ENCODE data around the gene TMEM245.
"Not testable (repeated sequence)": the region's sequence is repeated elsewhere in the genome, so short reads cannot be mapped to it uniquely, and the experiment has no call there.

TMEM245 gene

DNA sequence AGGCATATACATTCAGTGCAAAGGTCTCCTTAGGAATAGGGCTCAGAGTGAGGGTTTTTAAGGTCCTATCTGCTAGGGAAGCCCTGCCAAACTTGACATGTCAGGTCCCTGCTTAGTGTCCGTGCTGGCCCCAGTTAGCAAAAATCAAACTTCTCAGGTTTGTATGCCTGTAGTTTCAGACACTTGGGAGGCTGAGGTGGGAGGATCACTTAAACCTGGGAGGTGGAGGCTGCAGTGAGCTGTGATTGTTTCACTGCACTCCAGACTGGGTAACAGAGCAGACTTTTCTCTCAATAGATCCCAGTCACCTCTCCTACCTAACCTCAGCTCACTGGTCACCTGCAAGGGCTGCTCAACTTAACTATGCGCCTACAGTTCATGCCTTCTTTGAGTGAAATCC lies 18.7 kb upstream of the TMEM245 start:
- Histone ChIP-seq H3K4me1 (ENCODE audit: control insufficient read depth in 1 of 2, insufficient read depth in 2 of 2, low read length in 2 of 2) (peaks cover 8 to 11% of the 10 kb centered on the region in 2 donors), H3K36me3 (ENCODE audit: control insufficient read depth in 1 of 2, insufficient read depth in 2 of 2, low read length in 2 of 2) (no peaks in the 10 kb centered on the region), H3K9ac (ENCODE audit: low read depth in 1 of 2, low read length in 2 of 2) (no peak overlapping the region), H3K4me3 (ENCODE audit: low read depth in 1 of 2, low read length in 2 of 2) (no peak overlapping the region), H3K27ac (ENCODE audit: low read depth, low read length) (no peak overlapping the region), H3K9me3 (ENCODE audit: control insufficient read depth in 1 of 2, low read length in 2 of 2) (no peaks in the 10 kb centered on the region), H3K27me3 (ENCODE audit: control insufficient read depth in 1 of 2, insufficient read depth in 2 of 2, low read length in 2 of 2) (no peaks in the 10 kb centered on the region)

GRCh38 chr9:109134167-109134578 lies 14.4 kb upstream of the TMEM245 start:
- Histone ChIP-seq H3K4me3 (ENCODE audit: low read depth in 1 of 2, low read length in 2 of 2) (no peak overlapping the region), H3K9me3 (ENCODE audit: control insufficient read depth in 1 of 2, low read length in 2 of 2) (no peaks in the 10 kb centered on the region), H3K36me3 (ENCODE audit: control insufficient read depth in 1 of 2, insufficient read depth in 2 of 2, low read length in 2 of 2) (no peaks in the 10 kb centered on the region), H3K27ac (ENCODE audit: low read depth, low read length) (no peak overlapping the region), H3K27me3 (ENCODE audit: control insufficient read depth in 1 of 2, insufficient read depth in 2 of 2, low read length in 2 of 2) (no peaks in the 10 kb centered on the region), H3K4me1 (ENCODE audit: control insufficient read depth in 1 of 2, insufficient read depth in 2 of 2, low read length in 2 of 2) (peaks cover 23 to 25% of the 10 kb centered on the region in 2 donors), H3K9ac (ENCODE audit: low read depth in 1 of 2, low read length in 2 of 2) (no peak overlapping the region)

DNA sequence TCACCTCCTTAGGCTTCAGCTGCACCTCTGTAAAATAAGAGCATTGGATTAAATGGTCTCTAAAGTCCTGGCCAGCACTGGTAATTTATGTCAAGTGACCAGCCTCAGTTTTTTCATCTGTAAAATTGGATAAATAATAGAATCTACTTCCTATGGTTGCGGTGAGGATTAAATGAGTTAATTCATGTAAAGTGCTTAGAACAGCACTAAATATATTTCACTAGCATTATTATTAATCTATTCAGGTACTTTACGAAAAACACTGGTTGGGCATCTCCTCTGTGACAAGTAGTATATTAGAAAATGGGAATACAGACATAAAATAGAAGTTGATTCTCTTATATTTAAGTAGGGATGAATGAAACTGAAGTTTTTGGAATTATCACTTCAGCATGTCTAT lies 13.8 kb upstream of the TMEM245 start:
- H3K36me3 ChIP-seq (ENCODE audit: control insufficient read depth in 1 of 2, insufficient read depth in 2 of 2, low read length in 2 of 2): no peaks in the 10 kb centered on the region
- H3K4me3 ChIP-seq (ENCODE audit: low read depth in 1 of 2, low read length in 2 of 2): no peak overlapping the region
- H3K27ac ChIP-seq (ENCODE audit: low read depth, low read length): no peak overlapping the region
- H3K27me3 ChIP-seq (ENCODE audit: control insufficient read depth in 1 of 2, insufficient read depth in 2 of 2, low read length in 2 of 2): no peaks in the 10 kb centered on the region
- no peaks in the 10 kb centered on the region for H3K9me3 ChIP-seq (ENCODE audit: control insufficient read depth in 1 of 2, low read length in 2 of 2)
- no peak overlapping the region for H3K9ac ChIP-seq (ENCODE audit: low read depth in 1 of 2, low read length in 2 of 2)
- peaks cover 29% of the 10 kb centered on the region in 2 donors for H3K4me1 ChIP-seq (ENCODE audit: control insufficient read depth in 1 of 2, insufficient read depth in 2 of 2, low read length in 2 of 2)

GRCh38 chr9:109132567-109133021 lies 12.8 kb upstream of the TMEM245 start:
- Histone ChIP-seq H3K36me3 (ENCODE audit: control insufficient read depth in 1 of 2, insufficient read depth in 2 of 2, low read length in 2 of 2) (no peaks in the 10 kb centered on the region), H3K4me3 (ENCODE audit: low read depth in 1 of 2, low read length in 2 of 2) (no peak overlapping the region), H3K9ac (ENCODE audit: low read depth in 1 of 2, low read length in 2 of 2) (no peak overlapping the region), H3K27me3 (ENCODE audit: control insufficient read depth in 1 of 2, insufficient read depth in 2 of 2, low read length in 2 of 2) (no peaks in the 10 kb centered on the region), H3K4me1 (ENCODE audit: control insufficient read depth in 1 of 2, insufficient read depth in 2 of 2, low read length in 2 of 2) (peaks cover 29% of the 10 kb centered on the region in 2 donors), H3K27ac (ENCODE audit: low read depth, low read length) (no peak overlapping the region), H3K9me3 (ENCODE audit: control insufficient read depth in 1 of 2, low read length in 2 of 2) (no peaks in the 10 kb centered on the region)

GRCh38 chr9:109129470-109130197 lies 9.9 kb upstream of the TMEM245 start:
- Histone ChIP-seq H3K36me3 (ENCODE audit: control insufficient read depth in 1 of 2, insufficient read depth in 2 of 2, low read length in 2 of 2) (no peaks in the 10 kb centered on the region), H3K4me3 (ENCODE audit: low read depth in 1 of 2, low read length in 2 of 2) (peak overlapping the region in 1 of 2 donors; percentile 36), H3K27me3 (ENCODE audit: control insufficient read depth in 1 of 2, insufficient read depth in 2 of 2, low read length in 2 of 2) (no peaks in the 10 kb centered on the region), H3K4me1 (ENCODE audit: control insufficient read depth in 1 of 2, insufficient read depth in 2 of 2, low read length in 2 of 2) (peaks cover 29% of the 10 kb centered on the region in 2 donors), H3K9me3 (ENCODE audit: control insufficient read depth in 1 of 2, low read length in 2 of 2) (no peaks in the 10 kb centered on the region), H3K27ac (ENCODE audit: low read depth, low read length) (no peak overlapping the region), H3K9ac (ENCODE audit: low read depth in 1 of 2, low read length in 2 of 2) (no peak overlapping the region)

DNA sequence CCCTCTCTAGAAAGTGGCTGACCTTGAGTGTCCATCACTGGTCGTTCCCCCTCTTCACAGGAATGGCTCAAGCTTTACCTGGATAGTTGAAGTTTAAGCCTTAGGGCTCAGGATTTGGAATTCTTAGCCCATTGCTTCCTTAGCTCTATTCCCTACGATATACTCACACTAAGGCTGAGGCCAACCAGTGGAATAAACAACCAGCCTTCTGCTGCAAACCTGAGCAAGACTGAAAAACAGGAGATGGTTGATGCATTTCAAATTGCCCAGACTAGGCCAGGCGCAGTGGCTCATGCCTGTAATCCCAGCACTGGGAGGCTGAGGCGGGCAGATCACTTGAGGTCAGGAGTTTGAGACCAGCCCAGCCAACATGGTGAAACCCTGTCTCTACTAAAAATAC lies 6.9 kb upstream of the TMEM245 start:
- not testable (repeated sequence) for H3K4me3 ChIP-seq (ENCODE audit: low read depth in 1 of 2, low read length in 2 of 2); H3K9me3 ChIP-seq (ENCODE audit: control insufficient read depth in 1 of 2, low read length in 2 of 2); H3K27ac ChIP-seq (ENCODE audit: low read depth, low read length); H3K27me3 ChIP-seq (ENCODE audit: control insufficient read depth in 1 of 2, insufficient read depth in 2 of 2, low read length in 2 of 2); H3K36me3 ChIP-seq (ENCODE audit: control insufficient read depth in 1 of 2, insufficient read depth in 2 of 2, low read length in 2 of 2); H3K9ac ChIP-seq (ENCODE audit: low read depth in 1 of 2, low read length in 2 of 2)
- H3K4me1 ChIP-seq (ENCODE audit: control insufficient read depth in 1 of 2, insufficient read depth in 2 of 2, low read length in 2 of 2): peaks cover 9 to 17% of the 10 kb centered on the region in 2 donors

- H3K4me3 ChIP-seq (ENCODE audit: low read depth in 1 of 2, low read length in 2 of 2): no peak overlapping the region
- H3K4me1 ChIP-seq (ENCODE audit: control insufficient read depth in 1 of 2, insufficient read depth in 2 of 2, low read length in 2 of 2): peaks cover 4 to 5% of the 10 kb centered on the region in 2 donors
- H3K36me3 ChIP-seq (ENCODE audit: control insufficient read depth in 1 of 2, insufficient read depth in 2 of 2, low read length in 2 of 2): no peaks in the 10 kb centered on the region
- no peaks in the 10 kb centered on the region for H3K9me3 ChIP-seq (ENCODE audit: control insufficient read depth in 1 of 2, low read length in 2 of 2)
- no peak overlapping the region for H3K27ac ChIP-seq (ENCODE audit: low read depth, low read length)
- no peaks in the 10 kb centered on the region for H3K27me3 ChIP-seq (ENCODE audit: control insufficient read depth in 1 of 2, insufficient read depth in 2 of 2, low read length in 2 of 2)
- no peak overlapping the region for H3K9ac ChIP-seq (ENCODE audit: low read depth in 1 of 2, low read length in 2 of 2)
Measured at GRCh38 chr9:109124121-109124520, 4.4 kb upstream of the TMEM245 start.

- H3K27ac ChIP-seq (ENCODE audit: low read depth, low read length): no peak overlapping the region
- H3K36me3 ChIP-seq (ENCODE audit: control insufficient read depth in 1 of 2, insufficient read depth in 2 of 2, low read length in 2 of 2): no peaks in the 10 kb centered on the region
- H3K9ac ChIP-seq (ENCODE audit: low read depth in 1 of 2, low read length in 2 of 2): no peak overlapping the region
Measured at GRCh38 chr9:109122726-109123621, 3.2 kb upstream of the TMEM245 start.

DNA sequence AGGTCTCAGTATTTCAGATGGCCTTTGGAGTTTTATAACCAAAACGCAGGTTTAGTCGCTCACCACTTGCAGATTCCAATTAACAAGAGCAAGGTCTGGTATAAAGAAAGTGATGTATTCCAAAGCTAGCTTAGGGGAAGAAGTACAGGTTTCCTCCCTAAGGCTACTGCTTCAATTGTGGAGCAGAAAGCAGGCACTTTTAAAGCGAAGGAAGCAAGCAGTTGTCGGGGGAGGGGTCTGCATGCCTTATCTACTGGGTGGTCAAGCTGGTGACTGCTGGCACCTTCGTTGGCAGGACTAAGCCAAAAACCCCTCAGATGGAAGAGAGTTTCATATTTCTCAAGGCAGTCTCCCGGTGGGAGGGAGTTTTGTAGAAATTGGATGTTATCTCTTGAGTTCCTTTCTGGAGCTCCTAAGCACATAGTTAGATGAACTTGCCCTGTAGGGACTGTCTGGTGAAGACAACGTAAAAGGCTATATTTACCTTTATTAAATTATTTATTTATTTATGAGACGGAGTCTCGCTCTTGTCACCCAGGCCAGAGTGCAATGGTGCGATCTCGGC lies 1.6 kb upstream of the TMEM245 start:
- Histone ChIP-seq H3K9me3 (ENCODE audit: control insufficient read depth in 1 of 2, low read length in 2 of 2) (no peaks in the 10 kb centered on the region), H3K27me3 (ENCODE audit: control insufficient read depth in 1 of 2, insufficient read depth in 2 of 2, low read length in 2 of 2) (no peaks in the 10 kb centered on the region), H3K4me3 (ENCODE audit: low read depth in 1 of 2, low read length in 2 of 2) (no peak overlapping the region), H3K36me3 (ENCODE audit: control insufficient read depth in 1 of 2, insufficient read depth in 2 of 2, low read length in 2 of 2) (no peaks in the 10 kb centered on the region), H3K9ac (ENCODE audit: low read depth in 1 of 2, low read length in 2 of 2) (no peak overlapping the region), H3K27ac (ENCODE audit: low read depth, low read length) (no peak overlapping the region), H3K4me1 (ENCODE audit: control insufficient read depth in 1 of 2, insufficient read depth in 2 of 2, low read length in 2 of 2) (peaks cover 19 to 23% of the 10 kb centered on the region in 2 donors)

More at GRCh38 chr9:109122726-109123621, 3.2 kb upstream of the TMEM245 start:
- no peaks in the 10 kb centered on the region for H3K27me3 ChIP-seq (ENCODE audit: control insufficient read depth in 1 of 2, insufficient read depth in 2 of 2, low read length in 2 of 2)
- no peak overlapping the region for H3K4me3 ChIP-seq (ENCODE audit: low read depth in 1 of 2, low read length in 2 of 2)
- peaks cover 9 to 11% of the 10 kb centered on the region in 2 donors for H3K4me1 ChIP-seq (ENCODE audit: control insufficient read depth in 1 of 2, insufficient read depth in 2 of 2, low read length in 2 of 2)
- H3K9me3 ChIP-seq (ENCODE audit: control insufficient read depth in 1 of 2, low read length in 2 of 2): no peaks in the 10 kb centered on the region
